ENCODE measurements around the gene TFIP11.

Gene TFIP11

DNA sequence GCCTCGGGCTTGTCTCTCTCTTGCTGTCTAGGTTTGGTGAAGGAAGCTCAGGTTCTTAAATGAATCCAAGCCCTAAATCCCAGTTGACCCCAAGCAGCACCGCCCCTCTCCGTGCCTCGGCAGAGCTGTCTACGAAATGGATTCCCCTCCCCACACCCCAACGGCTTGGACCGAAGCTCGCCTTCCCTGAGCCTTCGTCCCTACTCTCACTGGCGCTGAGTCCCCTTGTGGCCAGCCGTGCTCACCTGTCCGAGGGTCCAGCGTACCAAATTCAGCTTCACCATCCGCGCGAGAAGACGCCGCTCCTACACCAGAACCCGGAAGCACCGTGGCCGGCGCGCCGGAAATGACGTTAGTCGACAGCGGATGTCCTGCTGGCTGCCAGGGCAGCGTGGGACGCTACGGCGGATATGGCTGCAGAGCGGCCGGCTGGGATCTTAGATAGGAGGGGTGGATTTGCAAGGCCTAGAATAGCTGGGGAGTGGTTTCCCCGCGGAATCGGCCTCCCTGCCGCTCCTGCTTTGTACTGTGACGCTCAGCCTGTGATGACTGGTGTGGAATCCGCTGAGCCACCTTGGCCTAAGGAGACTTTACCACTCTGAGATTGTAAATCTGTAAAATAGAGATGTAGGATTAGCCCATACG is at the start of gene TFIP11:
TFIP11 (minus strand) TSS at position 325 of the 645 bp plus-strand sequence. CDS start 2,201 bp downstream, outside the sequence.
- DNase-seq: peak; percentile 97

GRCh38 chr22:26561756-26562417 is 49.6 kb upstream of the TFIP11 start:
- no peak for DNase-seq

- no peak for DNase-seq
Measured at GRCh38 chr22:26559961-26560575, 47.8 kb upstream of the TFIP11 start.

DNA sequence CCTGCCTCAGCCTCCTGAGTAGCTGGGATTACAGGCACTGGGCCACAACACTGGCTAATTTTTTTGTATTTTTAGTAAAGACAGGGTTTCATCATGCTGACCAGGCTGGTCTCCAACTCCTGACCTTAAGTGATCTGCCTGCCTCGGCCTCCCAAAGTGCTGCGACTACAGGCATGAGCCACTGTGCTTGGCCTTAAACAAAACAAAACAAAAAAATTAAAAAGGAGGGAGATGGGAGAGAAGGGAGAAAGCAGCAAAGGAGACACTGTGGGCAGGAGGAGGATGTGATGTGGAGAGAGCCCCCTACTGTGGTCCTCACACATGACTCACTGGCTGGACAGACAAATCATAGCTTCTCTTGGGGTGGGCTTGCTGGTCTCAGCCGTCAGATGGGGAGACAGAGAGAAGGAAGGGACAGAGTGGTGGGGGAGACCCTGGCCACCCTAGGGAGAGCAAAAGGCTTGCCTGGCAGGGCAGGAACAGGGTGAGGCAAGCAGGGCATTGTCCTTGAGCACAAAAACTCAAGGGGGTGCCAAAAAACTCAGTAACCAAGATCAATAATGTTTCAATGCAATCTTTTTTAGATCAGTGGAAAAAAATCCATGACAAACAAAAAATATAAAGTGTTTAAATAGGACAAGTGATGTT is 46.1 kb upstream of the TFIP11 start:
- DNase-seq: no peak

DNA sequence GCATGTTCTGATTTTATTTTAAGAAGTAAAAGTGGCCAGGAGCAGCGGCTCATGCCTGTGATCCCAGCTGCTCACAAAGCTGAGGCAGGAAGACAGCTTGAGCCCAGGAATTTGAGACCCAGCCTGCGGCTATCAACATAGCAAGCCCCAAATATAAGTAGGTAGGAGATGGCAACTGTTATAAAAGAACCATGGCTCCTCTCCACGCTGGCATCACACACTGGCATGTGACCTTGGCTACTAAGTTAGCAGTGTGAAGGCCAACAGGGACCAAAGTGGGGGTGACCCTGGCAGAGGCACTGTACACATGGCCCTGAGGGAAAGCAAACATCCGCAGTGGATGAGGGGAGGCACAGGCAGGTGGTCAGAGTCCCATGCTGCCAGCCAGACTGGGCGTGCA is 44.6 kb upstream of the TFIP11 start:
- no peak for DNase-seq

GRCh38 chr22:26555478-26555877 is 43.2 kb upstream of the TFIP11 start:
- DNase-seq: no peak

GRCh38 chr22:26554956-26555355 is 42.7 kb upstream of the TFIP11 start:
- no peak for DNase-seq

- no peak for DNase-seq
Measured at GRCh38 chr22:26553056-26553752, 40.9 kb upstream of the TFIP11 start.

- no peak for DNase-seq
Measured at GRCh38 chr22:26552466-26552865, 40.2 kb upstream of the TFIP11 start.

- DNase-seq: no peak
Measured at GRCh38 chr22:26551568-26551967, 39.3 kb upstream of the TFIP11 start.

- DNase-seq: peak; percentile 52
Measured at GRCh38 chr22:26550498-26551033, 38.3 kb upstream of the TFIP11 start.

GRCh38 chr22:26549902-26550497 is 37.7 kb upstream of the TFIP11 start:
- DNase-seq: no peak

- DNase-seq: no peak
Measured at GRCh38 chr22:26548984-26549383, 36.7 kb upstream of the TFIP11 start.

DNA sequence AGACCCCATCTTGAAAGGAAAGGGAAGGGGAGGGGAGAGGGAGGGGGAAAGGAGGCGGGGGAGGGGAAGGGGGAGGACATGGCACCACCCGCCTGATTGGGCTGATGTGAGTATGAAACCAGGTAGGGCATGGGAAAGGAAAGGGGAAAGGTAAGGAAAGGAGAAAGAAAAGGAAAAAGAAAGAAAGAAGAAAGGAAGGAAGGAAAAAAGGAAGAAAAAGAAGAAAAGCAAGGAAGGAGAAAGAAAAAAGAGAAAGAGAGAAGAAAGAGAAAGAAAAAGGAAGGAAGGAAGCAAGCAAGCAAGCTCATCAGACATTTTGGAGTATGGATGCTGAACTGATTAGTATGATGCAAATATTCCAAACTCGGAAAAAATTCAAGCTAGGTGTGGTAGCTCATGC is 36.0 kb upstream of the TFIP11 start:
- DNase-seq: no peak

DNA sequence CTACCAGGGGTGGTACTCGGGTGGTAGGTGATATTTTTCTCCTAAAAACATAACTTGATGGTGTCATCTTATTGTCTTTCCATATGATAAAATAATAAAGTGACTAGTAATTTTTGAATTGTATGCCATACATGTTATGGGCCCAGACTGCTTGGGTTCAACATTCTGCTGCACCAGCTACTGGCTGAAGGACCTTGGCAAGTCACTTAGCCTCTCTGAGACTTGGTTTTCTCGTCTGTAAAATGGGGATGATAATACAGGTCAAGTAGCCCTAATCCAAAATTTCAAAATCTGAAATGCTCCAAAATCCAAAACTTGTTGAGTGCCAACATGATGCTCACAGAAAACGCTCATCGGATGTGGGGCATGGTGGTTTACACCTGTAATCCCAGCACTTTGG is 35.6 kb upstream of the TFIP11 start:
- no peak for DNase-seq

DNA sequence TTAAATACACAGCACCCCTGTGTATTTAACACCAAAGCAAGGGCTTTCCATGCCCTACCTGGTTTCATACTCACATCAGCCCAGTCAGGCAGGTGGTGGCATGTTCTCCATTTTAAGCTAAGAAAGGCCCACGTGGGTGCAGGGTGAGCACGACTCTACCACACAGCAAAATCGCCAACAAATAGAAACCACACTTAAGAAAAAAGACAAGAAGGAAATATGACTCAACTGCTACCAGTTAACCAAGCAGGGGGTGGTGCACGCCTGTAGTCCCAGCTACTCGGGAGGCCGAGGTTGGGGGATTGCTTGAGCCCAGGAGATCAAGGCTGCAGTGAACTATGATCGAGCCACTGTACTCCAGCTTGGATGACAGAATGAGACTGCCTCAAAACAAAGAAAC is 35.2 kb upstream of the TFIP11 start:
- no peak for DNase-seq

DNA sequence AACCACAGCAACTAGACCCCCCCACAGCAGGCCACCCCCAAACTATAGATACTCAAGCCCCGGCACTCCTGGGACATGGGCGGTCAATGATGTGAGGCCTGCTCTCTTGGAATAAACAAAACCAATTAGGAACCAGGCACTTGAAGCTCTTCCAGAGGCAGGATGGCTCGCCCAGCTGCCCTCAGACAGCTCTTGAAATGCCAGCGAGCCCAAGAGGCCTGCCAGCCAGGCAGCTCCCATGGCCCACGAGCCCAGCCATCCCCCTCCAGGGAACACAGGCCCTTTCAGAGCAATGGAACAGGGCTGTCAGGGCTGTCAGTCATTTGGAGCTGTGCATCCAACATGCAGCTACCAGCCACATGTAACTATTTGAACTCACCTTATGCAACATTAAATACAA is 34.0 kb upstream of the TFIP11 start:
- no peak for DNase-seq

GRCh38 chr22:26545827-26546226 is 33.6 kb upstream of the TFIP11 start:
- no peak for DNase-seq

DNA sequence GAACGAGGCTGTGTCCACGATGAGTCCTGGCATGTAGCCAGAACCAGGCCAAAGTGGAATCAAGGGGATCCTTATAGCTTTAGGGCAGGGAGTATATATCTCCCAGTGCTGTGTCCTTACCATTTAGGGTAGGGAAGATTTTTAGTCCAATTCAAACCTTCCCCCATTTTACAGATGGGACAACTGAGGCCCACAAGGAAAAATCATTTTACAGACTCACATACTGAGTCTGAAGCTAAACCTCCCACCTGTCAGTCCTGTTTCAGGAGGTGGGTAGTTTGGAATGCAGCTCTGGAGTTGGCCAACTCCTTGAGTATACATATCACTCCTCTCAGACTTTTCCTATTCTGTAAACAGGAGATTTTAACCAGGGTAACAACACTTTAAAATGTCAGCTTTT is 33.1 kb upstream of the TFIP11 start:
- no peak for DNase-seq

GRCh38 chr22:26544489-26544888 is 32.2 kb upstream of the TFIP11 start:
- DNase-seq: no peak

DNA sequence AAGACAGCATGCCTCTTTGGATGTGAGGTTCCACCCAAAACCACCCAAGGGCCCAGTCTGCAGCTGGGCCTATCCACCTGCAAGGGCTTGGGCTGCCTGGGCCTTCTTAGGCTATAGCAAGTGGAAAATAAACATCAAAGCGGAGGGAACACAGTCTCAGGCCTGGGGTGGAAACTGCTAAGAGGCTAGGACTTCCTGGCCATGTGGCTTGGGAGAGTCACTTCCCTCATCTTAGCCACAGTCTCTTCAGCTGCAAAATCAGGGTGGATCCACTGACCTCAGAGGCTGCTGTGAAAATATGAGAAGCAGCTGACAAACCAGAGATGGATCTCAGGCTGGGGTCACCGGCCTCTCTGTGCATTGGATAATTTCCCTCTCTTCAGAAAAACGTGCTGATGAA is 30.6 kb upstream of the TFIP11 start:
- DNase-seq: peak; percentile 31

- DNase-seq: no peak
Measured at GRCh38 chr22:26541167-26541819, 29.0 kb upstream of the TFIP11 start.
